HG02798 (cell line): ENCODE results near the gene NQO1.
"Not testable (repeated sequence)": the region's sequence is repeated elsewhere in the genome, so short reads cannot be mapped to it uniquely, and the experiment has no call there.

Experiments used
- ATAC-seq: cut with Tn5 transposase; IDR thresholded peaks from one replicate; pipeline ENCODE4 v1.9.1; 2021; ENCODE audit warnings: mild to moderate bottlenecking; ENCODE audit not compliant: unreplicated experiment, poor library complexity

The NQO1 gene

DNA sequence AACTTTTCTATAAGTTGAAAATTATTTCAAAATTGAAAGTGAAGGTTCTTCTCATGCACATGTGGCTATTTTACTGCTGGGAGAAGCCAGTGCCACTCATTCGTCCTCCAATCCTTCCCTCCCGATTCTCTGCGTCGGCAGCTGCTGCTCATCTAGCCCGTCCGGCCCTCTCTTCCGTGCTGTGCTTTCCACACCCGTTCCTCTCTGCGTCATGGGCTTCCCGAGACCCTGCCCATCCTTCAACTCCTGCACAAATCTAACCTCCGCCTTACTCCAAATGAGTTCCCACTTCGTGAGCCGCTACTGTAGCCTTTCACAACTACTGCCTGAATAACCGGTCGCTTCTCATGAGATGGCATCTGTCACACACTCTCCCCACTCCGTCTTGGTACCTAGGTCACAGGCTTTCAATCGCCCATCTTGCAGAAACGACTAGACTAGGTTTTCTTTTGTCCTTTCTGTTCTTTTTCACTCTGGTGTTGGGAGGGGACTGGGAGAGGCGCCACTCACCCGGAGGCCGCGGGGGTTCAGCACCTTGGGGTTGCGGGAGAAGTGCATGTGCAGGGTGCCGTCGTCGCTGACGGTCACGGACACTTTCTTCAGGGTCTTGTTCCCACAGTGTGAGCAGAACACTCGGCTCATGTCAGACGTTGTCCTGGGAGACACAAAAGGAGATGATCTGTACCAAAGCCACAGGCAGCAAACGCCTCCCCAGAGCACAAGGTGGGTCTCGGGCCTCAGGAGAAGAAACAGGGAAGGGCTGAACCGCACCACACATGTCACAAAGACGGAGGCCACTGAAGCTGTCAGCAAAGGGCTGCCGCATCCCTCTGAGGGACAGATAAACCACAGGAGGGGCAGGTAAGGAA is 18.2 kb upstream of the NQO1 start:
- ATAC-seq: no peak

GRCh38 chr16:69741951-69742904 is 15.9 kb upstream of the NQO1 start:
- ATAC-seq: no peak

GRCh38 chr16:69741519-69741918 is 15.2 kb upstream of the NQO1 start:
- ATAC-seq: no peak

- ATAC-seq: no peak
Measured at GRCh38 chr16:69732101-69732500, 5.7 kb upstream of the NQO1 start.

- not testable (repeated sequence) for ATAC-seq
Measured at GRCh38 chr16:69731280-69731679, 4.9 kb upstream of the NQO1 start.

GRCh38 chr16:69729030-69729429 is 2.7 kb upstream of the NQO1 start:
- not testable (repeated sequence) for ATAC-seq

GRCh38 chr16:69727916-69728270 is 1.5 kb upstream of the NQO1 start:
- no peak for ATAC-seq

- no peak for ATAC-seq
Measured at GRCh38 chr16:69725480-69726312, 664 bp downstream of the NQO1 start.

GRCh38 chr16:69724981-69725479 is 1.3 kb downstream of the NQO1 start:
- ATAC-seq: no peak

DNA sequence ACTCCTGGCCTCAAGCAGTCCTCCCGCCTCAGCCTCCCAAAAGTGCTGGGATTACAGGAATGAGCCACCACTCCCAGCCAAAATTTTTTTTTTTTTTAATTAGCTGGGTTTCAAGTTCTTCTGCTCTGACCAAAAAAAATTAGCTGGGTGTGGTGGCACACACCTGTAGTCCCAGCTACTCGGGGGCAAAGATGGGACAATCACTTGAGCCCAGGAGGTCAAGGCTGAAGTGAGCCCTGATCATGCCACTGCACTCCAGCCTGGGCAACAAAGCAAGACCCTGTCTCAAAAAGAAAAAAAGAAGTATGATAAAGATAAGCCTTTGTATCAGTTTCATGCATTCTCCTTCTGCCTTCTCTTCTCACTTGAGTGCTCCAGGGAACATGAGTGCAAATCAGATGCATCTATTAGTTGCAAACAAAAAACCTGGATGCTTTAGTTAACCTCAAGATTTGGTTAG is 1.9 kb downstream of the NQO1 start:
- ATAC-seq: no peak

DNA sequence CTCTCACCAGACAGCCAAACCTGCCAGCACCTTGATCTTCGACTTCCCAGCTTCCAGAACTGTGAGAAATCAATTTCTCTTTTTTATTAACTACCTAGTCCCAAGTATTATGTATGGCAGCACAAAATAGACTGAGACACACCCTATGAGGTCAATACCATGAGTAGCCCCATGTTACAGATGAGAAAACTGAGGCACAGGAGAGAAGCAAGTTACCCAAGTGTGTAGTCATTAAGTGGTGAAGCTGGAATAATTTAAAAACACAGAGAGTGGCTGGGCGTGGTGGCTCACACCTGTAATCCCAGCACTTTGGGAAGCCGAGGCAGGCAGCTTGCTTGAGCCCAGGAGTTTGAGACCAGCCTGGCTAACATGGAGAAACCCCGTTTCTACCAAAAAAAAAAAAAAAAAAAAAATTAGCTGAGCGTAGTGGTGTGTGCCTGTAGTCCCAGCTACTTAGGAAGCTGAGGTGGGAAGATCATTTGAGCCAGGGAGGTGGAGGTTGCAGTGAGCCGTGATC is 4.9 kb downstream of the NQO1 start:
- ATAC-seq: no peak

- no peak for ATAC-seq
Measured at GRCh38 chr16:69720822-69721430, 5.4 kb downstream of the NQO1 start.

GRCh38 chr16:69718111-69718764 is 8.1 kb downstream of the NQO1 start:
- no peak for ATAC-seq

GRCh38 chr16:69717066-69717465 is 9.3 kb downstream of the NQO1 start:
- ATAC-seq: no peak

GRCh38 chr16:69712914-69713581 is 13.3 kb downstream of the NQO1 start:
- ATAC-seq: no peak

GRCh38 chr16:69712277-69712676 is 14.1 kb downstream of the NQO1 start:
- no peak for ATAC-seq

GRCh38 chr16:69711115-69711740 is 15.1 kb downstream of the NQO1 start:
- no peak for ATAC-seq
